Activated T-cell treated with anti-CD3 and anti-CD28 coated beads for 48 hours (primary cell): Measurements from ENCODE around the gene SYNGR3.
"Not testable (repeated sequence)": the region's sequence is repeated elsewhere in the genome, so short reads cannot be mapped to it uniquely, and the experiment has no call there.

Source experiments
- DNase-seq: peaks from one replicate; pipeline ENCODE4 v3.0.0-alpha.2; 2020; ENCODE audit warnings: low read depth

Gene SYNGR3

DNA sequence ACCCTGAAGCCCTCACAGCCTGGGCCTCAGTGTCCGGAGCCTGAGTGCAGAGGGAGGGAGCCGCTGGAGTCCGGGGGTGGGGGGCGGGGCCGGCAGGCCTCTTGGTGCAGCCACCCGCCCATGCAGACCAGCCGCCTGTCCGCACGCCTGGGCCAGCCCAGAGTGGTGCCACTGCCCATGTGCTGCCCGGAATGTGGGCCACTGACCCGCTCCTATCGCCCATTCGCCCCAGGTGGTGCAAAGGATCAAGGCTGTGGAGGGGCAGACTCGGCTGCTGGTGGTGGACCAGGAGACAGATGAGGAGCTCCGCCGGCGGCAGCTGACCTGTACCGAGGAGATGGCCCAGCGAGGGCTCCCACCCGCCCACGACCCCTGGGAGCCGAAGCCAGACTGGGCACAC lies 39.6 kb downstream of the SYNGR3 start:
- no peak for DNase-seq

DNA sequence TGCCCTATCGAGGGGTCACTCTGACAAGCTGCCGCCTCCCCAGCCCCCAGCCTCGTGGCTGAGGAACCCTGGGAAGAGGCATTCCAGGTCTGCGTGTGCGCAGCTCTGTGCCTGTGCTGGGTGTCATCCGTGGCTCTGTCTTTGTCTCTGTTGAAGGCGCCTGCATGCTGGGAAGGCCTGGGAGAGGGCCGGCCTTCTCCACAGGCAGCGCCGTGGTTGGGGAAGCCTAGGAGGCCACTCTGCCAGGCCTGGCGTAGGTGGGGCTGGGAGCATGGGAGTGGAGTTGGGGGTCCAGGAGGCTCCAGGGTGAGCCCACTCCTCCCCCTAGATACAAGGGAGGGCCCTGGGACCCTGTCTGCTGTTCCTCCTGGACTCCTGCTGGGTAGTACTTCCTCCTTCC lies 40.3 kb downstream of the SYNGR3 start:
- no peak for DNase-seq

DNA sequence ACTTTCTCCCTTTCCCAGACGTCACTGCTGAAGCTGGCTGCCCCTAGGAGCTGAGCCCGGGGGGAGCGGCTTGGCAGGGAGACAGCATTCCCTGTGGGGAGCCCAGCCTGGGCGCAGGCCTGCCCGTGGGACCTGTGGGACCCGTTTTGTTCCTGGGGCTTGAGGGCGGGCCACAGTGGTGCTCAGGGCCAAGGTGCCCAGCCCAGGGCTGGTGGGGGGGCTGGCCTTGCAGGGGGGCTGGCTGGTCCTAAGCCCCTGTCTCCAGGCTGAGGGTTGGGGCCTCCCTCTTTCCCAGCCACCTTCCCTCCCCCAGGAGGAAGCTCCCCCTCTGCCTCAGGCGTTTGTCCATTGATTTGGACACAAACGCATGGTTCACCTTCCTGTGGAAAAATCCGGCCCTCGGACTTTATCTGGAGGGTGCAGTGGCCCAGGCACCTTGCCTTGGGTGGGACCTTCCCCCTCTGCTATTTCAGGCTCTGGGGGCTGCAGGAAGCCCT lies 41.4 kb downstream of the SYNGR3 start:
- DNase-seq: no peak

DNA sequence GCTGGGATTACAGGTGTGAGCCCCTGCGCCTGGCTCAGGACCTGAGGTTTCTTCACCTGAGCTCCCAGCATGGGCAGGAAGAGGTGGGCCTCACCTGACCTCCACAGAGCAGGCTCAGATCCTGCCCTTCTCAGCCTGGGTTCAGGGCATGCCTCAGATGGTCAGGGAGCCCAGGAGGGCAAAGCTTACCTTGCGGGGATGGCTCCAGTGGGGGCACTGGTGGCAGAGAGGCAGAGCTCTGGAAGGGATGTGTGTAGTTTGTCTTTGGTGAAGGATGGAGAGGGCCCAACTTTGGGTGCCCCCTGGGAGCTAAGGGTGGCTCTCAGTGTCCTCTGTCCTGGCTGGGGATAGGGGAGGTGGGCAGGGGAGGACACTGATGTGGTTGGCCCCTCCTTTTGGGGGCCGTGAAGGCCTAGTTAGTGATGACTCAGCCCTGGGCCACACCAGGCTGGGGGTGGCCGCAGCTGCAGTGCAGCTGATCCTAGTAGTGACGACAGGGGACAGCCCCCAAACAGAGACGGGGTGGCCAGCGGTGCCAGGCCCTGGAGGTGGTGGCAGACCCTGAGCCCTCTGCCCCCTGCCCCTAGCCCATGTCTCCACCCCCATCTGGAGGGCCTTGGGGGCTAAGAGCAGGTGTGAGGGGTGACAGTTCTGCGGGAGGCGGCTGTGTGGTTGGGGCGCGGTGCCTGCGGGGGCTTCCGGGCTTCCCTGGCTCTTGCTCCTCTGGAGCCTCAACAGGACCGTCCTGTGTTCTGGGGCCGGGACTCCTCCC lies 42.7 kb downstream of the SYNGR3 start:
- DNase-seq: no peak

DNA sequence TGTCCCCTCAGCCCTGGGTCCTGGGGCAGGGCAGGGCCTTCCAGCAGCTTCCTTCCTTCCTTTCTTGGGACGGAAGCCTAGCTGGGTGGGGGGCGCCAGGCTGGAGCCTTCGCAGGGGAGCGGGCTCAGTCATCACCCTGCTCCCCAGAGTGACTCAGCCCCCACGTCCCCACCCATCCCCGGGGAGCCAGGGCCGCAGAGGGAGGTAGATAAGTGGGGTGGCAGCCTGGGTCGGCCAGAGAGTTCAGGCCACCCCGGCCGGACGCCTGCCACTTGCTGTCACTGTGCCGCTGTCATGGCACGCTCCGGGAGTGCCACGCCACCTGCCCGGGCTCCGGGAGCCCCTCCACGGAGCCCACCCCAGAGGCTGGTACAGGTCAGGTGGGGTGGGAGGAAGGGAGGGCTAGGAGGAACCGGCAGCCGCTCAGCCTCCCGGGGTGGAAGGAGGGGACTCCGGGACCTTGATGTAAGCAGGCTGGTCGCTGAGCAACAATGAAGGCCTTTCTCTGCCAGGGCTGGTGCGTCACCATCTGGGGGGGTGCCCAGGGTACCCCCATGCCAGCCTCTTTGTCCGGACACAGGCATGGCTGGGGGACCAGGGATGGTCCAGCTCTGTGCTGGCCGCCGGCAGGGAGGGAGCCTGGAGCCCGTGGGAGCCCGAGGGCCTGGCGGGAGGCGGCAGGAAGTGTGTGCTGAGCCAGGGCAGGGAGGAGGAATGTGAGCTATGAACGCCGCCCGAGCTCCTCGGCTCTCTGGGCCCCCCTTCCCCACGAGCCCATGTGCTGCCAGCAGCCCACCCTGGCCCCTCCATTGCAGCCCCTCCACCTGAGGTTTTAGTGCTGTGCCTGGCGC lies 43.5 kb downstream of the SYNGR3 start:
- no peak for DNase-seq

DNA sequence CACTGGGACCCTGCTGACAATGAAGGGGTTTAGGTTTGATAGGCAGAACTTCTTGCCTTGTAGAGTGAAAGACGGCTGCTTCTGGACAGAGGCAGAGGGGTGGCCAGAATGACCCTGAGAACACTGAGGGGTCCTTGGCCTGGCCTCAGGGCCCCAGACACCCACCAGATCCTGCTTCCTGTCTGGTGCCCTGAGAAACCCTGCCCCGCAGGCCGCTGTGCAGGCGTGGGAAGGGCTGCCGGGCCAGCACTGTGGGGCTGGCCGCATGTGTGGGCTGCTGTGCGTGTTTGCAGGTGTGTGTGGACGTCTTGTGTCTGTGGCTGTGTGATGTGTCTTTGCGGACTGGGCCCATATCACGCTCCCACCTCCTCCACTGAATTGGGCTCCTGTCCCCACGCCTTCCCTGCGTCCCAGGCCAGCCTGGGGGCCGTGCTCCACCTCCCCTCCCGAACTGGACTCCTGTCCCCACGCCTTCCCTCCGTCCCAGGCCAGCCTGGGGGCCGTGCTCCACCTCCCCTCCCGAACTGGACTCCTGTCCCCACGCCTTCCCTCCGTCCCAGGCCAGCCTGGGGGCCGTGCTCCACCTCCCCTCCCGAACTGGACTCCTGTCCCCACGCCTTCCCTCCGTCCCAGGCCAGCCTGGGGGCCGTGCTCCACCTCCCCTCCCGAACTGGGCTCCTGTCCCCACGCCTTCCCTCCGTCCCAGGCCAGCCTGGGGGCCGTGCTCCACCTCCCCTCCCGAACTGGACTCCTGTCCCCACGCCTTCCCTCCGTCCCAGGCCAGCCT lies 44.3 kb downstream of the SYNGR3 start:
- DNase-seq: not testable (repeated sequence)

DNA sequence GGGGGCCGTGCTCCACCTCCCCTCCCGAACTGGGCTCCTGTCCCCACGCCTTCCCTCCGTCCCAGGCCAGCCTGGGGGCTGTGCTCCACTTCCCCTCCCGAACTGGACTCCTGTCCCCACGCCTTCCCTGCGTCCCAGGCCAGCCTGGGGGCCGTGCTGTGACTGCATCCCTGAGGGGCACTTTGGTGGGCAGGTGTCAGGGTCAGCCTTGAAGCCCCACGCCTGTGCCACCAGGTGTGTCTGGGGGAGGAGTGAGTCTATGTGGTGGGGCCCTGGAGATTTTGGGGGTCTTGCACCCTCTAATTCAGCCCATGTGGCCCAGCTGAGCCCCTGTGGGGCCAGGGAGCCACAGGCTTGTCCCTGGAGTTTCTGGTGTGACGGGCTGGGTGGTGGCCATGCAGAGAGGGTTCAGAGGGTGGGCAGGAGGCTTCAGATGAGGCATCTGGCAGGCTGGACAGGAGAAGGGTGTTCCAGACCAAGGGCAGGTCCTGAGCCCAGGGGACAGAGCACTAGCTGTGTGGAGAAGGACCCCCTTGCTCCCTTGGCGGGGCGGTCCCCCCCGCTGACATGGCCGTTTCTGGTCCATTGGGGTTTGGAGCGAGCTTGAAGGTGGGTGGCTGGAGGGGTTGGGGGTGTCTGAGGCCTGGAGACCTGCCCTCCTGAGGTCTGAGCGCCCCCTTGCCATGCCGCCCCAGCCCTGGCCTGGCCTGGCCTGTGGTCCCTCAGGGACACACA lies 45.1 kb downstream of the SYNGR3 start:
- DNase-seq: no peak

DNA sequence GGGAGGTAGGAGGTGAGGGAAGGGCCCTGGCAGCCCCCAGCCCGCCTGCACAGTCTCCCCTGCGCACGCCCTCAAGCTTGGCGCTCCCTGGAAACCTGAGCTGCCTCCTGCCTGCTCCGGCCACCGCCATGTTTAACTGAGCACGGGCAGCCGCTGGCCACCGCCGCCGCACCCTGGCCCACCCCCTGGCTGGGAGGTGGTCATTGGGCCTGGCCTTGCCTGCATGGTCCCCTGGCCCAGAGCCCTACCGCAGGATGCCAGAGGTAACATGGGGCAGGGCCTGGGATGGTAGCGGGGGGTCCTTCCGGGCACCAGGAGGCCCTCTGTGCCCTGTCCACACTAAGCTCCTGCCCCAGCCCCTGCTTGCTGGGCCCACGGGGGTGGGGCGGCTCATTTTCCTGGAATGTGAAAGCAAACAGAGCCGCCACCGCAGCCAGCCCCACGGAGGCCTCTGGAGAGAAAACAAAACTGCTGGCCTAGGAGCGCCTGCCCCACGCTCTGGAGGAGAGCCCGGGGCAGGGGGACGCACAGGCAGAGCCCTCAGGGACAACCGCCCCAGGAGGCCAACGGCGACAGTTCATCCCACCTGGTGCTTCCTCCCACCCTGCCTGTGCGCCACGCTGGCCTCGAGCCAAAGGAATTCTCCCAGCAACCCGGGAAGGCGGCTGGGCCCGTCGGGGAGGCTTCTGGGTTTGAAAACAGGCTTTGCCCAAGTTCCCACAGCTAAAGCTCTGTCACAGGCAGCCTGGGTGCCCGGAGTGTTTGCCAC lies 45.8 kb downstream of the SYNGR3 start:
- DNase-seq: no peak

DNA sequence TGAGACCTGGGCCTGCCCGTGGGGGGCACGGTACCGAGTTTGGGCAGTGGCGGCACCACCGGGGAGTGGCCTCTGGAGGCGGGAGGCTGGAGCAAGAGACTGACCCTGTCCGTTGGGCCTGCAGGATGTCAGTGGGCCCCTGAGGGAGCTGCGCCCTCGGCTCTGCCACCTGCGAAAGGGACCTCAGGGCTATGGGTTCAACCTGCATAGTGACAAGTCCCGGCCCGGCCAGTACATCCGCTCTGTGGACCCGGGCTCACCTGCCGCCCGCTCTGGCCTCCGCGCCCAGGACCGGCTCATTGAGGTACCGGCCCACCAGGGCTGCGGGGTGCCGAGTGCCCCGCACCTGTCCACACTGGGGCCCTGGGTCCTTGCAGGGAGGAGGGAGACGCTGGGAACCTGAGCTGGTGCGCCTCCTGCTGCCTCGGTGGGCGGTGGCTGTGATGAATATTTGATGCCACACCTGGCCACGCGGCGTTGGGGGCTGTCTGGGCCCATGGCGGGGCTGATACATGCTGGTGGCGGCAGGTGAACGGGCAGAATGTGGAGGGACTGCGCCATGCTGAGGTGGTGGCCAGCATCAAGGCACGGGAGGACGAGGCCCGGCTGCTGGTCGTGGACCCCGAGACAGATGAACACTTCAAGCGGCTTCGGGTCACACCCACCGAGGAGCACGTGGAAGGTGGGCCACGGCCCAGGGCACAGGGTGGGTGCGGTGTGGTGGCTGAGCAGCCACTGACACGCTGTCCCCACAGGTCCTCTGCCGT lies 46.6 kb downstream of the SYNGR3 start:
- no peak for DNase-seq

DNA sequence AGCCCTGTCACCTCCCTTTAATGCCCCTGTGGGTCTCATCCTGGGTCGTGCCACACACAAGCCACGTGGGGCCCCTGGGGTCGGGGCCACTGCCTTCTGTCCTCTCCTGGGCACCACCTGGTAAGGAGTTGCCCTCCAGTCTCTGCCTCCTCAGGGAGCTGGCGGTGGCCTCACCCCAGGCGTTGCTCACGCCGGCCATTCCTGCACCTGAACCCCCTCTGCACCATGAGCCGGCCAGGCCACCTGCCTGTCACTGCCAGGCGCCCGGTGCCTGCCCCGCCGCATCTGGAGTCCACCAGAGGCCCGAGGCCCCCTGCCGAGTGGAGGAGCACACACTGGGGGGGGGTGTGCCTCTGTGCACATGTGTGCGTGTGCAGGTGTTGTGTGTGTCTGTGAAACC lies 47.3 kb downstream of the SYNGR3 start:
- DNase-seq: no peak

DNA sequence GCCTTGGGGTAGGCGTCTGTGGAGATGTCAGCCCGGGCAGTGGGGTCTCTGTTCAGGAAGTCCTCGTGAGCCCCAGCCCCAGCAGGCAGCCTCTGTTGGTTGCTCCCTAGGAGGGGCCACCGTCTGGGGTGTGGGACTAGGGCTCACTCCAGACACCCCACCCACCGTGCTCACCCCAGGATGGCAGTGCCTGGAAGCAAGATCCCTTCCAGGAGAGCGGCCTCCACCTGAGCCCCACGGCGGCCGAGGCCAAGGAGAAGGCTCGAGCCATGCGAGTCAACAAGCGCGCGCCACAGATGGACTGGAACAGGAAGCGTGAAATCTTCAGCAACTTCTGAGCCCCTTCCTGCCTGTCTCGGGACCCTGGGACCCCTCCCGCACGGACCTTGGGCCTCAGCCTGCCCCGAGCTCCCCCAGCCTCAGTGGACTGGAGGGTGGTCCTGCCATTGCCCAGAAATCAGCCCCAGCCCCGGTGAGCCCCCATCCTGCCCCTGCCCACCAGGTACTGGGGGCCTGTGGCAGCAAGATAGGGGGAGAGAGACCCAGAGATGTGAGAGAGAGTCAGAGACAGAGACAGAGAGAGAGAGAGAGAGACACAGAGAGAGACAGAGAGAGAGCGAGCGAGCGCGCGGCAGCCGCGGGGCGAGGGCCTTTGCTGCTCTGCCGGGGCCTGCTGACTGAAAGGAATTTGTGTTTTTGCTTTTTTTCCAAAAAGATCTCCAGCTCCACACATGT lies 48.0 kb downstream of the SYNGR3 start:
- no peak for DNase-seq

DNA sequence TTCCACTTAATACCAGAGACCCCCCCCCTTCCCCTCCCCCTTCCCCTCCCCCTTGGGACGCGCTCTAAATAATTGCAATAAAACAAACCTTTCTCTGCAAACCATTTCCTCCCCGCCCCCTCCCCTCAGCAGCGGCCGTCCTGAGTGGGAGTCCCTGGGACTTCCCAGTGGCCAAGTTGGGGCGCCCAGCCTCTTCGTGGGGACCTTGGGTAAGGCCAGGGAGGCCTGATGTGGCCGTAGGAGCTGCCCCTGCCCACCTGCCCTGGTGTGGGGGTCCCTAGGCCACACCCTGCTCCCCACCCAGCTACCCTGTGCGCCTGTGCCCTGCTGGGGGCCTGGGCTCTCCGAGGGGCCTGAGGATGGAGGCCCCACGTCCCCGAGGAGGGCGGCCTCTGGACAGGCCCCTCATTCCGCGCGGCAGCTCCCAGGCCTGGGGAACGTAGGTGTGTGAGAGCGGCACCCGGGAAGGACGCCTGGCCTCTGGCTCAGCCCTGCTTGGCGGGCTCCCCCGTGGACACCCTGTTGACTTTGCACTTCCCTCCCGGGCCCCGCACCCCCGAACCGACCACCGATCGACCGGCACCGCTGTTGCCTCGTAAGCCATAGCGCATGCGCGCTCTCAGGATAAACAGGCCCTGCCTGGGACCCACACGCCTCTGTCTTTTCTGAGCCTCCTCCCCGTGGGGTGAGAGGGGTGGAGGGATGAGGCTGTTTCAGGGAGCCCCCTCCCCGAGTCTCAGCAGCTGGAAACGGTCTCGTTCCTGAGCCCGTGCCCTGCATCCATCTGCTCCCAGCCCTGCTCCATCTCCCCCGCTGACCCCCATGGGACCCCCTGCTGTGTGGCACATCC lies 48.8 kb downstream of the SYNGR3 start:
- no peak for DNase-seq

DNA sequence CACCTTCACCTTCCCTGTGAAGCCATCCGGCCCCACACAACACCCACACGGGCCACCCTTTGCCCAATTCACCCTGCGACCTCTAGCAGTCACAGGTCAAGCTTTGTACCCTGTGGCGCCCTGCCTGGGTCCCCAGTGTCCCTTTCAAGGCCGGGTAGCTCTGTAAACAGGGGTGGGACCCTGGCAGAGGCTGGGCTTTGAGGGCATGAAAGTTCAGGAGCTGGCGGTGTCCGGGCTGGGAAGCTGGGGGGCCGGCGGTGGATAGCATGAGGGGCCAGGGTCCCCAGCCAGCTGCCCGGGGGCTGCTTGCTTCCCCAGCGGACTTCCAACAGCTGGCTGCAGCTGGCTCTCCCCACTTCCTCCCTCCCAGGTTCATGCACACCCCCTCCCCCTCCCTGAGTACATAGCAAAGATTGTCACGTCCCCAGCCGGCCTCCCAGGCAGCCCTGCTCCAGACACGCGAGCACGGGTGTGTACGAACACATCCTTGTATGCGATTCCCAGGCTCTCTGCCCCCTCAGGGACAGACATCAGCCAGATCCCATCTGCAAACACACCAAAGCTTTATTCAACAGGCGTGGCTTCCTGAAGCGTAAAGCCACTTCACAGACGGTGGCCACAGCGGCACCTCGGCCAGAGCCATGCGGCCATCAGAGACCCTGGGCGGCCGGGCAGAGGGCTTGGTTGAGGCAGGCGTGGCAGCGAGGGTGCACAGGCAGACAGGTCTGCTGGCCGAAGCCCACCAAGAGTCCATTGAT lies 49.7 kb downstream of the SYNGR3 start:
- DNase-seq: no peak

DNA sequence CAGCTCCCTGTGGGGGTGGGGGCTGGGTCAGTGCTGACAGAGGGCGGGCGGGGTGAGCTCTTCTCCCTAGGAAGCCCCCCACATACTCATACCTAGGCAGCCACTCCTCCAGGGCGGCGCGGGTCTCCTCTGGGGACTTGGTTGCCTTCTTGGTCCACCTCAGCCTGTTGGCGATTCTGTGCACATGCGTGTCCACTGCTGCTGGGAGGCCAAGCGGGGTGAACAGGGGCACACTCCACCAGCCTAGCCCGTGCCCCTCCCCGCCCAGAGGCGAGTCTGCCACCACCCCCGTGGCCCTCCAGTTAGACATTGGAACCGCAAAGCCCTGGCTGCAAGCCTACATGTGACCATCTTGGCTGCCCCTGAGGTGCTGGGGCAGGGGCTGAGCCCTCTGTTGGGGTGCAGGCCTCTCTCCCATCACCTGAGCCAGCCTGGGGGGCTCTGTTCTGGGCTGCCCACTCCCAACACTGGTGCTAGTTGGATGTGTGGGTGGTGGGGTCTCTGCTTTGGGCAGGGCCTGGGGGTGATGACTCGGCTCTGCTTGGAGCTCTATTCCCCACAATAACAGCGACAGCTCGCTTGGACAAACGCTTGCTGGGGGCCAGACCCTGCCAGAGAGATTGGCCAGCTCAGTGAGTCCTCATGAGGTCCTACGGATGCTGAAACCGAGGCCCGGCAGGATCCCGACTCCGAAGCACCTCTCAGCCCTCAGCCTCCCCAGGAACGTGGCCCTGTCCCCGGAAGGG lies 50.4 kb downstream of the SYNGR3 start:
- DNase-seq: no peak

DNA sequence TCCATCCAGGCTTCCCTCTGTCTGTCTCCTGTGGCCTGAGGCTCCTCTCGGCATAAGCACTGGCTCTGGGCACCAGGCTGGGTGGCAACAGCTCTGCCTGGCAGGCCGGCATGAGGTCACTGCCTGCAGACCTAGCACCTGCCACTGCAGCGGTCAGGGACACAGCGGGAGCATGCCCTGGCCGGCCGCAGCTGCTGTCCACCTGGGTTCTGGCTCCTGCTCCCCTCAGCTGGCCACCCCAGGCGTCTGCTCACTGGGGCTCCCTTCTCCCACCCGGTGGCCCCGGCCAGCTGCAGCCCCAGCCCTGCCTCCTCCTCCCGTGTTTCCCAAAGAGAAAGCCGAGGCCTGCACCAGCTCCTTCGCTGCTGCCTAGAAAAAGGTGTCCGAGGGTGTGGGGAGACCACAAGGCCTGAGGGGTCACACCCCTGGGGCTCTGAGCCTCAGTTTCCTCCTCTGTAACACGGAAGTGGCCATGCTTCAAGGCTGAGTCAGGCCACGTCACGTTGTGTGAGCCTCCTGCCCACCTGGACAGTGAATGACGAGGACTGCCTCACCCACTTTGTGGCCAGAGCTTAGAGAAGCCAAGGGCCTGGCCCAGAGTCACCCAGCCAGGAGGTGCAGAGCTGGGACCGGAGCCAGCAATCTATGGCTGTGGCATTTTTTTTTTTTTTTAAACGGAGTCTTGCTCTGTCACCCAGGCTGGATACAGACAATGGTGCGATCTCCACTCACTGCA lies 51.2 kb downstream of the SYNGR3 start:
- DNase-seq: no peak
